NCI-H2171 (cell line): ENCODE data around the gene CMTM7.

Source experiments
- DNase-seq: peaks from one replicate; lab custom pipeline; 2025; lab: John Stamatoyannopoulos, UW

The CMTM7 gene

DNA sequence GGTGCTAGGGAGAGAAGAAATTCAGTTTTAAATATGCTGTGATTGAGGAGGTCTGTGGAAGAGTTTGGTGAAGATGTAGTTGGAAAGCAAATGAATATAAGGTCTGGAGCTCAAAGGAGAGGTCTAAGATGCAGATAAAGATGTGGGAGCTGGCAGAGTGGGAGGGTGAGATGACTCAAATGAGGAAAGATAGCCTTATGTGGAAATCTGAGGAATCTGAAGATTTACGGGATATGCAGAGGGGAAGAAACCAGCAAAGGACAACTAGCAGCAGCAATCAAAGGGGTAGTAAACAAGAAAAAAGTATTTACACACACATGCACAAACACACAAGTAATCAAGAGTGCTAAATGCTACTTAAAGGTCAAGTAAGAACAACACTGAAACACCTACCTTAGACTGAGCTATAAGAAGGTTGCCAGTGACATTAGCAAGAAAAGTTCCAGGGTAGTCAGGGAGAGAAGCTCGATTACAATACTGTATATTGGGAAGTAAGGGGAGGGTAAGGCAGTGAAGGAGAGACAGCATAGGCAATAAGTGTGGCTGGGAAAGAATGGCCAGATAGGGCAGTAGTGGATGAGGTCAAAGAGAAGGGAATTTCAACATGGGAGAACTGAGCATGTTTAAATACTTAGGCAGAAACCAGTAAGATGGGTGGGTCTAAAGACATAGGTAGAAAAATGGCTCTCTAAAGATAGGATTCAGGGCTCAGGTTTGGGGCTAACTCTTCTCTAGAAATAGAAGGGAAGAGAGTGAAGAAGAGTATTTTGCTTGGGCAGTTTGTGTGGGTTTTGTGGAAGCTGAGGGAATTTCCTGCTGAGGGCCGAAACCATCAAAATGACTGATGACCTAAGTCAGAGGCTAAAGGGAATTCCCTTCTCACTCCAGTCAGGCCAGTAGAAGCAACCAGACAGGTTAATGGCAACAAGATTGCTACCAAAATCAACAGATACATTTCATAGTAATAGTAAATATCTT lies 102.1 kb downstream of the CMTM7 start:
- DNase-seq, result no peak

DNA sequence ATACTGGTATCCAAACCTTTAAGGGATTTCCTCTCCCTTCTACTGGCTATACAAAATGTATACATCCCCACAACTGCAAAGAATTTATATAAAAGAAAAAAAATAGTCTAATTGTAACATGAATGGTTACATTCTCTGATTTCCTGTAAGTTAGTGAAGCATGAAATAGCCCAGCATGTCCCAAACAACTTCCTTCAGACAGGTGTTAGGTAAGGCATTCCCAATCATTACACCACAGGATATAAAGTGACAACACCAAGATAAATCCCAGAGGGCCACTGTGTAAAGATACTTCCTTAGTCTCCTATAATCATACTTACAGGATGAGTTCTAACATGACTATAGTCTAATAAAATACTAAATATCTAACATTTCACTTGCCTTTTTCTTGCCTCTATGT lies 103.4 kb downstream of the CMTM7 start:
- DNase-seq, result no peak

DNA sequence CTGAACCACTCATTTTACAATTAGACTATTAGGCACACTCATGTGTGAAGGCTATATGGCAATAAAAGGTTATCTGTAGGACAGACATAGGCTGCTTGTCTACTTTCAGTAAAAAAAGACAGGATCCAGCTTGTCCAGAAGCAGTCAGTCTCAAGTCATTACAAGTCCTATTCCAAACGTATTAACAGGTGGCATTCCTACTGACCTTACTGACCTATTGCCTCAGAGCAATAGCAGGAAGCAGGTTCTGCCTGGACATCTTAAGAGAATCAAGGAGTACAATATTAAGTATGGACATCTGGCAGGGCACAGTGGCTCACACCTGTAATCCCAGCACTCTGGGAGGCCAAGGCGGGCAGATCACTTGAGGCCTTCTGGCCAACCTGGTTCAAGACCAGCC lies 104.0 kb downstream of the CMTM7 start:
- no peak for DNase-seq

DNA sequence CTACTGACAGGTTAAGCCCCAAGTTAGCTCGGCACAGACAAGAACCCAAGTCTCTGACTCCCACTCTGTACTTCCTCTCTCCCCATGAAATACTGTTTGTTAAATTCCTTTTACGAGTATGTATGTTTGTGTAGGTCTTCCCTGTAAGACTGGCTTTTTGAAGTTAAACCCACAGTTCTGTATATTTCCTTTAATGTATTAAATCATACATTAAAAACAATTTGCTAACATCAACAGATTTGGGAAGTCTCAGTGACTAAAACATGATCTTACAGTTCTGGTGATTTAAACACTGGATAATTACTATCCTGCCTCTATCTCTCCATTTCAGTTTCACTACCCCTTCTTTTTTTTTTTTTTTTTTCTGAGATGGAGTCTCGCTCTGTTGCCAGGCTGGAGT lies 106.6 kb downstream of the CMTM7 start:
- DNase-seq, result no peak

DNA sequence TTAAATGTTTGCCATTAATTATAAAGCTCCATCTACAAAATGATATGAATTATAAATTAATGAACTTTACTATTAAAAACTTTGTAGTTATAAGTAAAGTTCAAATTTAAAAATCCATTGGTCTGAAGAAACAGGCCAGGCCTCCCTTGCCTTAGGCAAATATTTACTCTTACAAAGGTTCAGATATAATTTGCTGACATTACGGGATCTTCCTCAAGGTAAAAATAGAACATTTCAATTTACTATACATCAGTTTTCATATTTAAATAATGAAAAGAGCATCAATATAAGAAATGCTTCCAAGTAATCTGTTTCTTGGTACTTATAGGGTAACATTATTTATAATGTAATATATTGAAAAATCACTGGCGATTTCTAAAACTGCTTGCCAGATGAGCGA lies 107.3 kb downstream of the CMTM7 start:
- no peak for DNase-seq

DNA sequence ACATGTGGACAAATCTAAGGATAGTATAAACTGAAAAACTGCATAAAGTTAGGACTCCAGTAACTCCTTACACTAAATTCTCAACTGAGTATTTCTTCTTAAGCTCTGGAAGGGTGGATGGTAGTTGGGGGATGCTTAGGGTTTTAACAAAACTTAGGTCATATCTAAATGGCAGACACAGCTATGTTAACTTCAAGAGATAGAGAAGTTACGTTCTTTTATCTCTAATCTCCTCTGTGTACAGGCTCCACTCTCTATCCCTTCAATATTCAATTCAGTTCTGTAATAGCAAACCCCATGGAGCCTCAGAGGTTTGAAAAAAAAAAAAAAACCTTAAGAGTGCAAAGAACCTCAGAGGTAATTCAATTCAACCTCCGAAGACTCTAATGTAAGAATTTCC lies 107.9 kb downstream of the CMTM7 start:
- no peak for DNase-seq

DNA sequence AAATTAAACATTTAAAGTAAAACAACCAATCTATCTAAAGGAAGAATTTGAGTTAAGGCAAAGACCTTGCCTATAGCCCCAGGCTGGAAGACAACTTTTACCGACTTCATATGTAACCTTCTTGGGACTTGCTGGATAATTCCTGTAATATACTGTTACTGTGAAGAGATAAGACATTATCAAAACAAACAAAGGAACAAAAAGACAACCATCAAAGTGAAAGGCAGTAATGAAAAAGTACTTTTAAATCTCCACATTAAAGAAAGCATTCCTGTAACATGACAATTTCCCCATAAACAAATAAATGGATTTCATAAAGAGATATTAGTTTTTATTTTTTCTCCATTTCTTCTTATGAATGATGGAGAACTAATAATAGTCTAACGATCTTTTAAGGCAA lies 108.6 kb downstream of the CMTM7 start:
- no peak for DNase-seq

DNA sequence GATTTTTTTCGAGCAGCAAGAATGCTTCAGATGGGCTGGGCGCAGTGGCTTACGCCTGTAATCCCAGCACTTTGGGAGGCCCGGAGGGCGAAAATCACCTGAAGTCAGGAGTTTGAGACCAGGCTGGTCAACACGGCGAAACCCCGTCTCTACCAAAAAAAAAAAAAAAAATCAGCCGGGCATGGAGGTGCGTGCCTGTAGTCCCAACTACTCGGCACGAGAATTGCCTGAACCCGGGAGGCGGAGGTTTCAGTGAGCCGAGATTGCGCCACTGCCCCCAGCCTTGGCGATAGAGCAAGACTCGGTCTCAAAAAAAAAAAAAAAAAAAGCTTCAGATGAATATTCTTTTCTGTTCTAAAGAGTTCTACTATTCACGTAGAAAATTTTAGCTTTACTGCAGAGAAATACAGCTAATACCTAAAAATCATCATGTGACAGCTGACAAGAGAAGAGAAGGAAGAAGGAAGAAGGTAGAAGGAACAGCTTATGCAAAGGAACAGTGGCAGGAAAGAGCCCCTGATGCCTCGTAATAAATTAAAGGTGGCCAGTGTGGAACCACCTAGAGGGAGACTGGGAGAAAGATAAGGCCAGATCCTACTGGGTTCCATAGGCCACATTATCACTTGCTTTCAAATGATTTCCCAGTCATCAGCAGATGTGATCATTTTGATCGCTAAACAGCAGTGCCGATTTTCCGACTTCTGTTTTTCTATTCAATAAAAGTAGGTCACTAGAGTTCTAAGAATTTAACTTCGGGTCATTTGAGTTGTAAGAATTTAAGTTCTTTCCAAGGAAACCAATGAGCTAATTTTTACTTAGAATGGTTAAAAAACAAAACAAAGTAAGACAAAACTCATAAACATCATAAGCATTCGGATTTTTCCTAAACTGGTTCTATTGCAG lies 109.5 kb downstream of the CMTM7 start:
- no peak for DNase-seq

DNA sequence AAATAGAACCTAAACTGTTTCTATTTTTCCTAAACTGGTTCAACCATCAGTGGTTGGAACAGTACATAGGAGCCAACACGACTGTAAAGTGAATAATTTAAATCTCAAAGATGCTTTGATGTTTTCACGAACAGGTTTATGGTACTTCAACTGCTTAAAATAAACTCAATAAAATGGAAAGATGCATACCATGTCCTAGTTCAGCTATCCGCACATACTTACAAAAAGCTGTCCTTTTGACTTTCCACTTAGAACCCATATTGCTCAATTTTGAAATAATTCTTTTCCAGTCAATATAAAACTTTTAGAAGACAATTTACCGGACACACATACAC lies 110.1 kb downstream of the CMTM7 start:
- DNase-seq, result no peak

DNA sequence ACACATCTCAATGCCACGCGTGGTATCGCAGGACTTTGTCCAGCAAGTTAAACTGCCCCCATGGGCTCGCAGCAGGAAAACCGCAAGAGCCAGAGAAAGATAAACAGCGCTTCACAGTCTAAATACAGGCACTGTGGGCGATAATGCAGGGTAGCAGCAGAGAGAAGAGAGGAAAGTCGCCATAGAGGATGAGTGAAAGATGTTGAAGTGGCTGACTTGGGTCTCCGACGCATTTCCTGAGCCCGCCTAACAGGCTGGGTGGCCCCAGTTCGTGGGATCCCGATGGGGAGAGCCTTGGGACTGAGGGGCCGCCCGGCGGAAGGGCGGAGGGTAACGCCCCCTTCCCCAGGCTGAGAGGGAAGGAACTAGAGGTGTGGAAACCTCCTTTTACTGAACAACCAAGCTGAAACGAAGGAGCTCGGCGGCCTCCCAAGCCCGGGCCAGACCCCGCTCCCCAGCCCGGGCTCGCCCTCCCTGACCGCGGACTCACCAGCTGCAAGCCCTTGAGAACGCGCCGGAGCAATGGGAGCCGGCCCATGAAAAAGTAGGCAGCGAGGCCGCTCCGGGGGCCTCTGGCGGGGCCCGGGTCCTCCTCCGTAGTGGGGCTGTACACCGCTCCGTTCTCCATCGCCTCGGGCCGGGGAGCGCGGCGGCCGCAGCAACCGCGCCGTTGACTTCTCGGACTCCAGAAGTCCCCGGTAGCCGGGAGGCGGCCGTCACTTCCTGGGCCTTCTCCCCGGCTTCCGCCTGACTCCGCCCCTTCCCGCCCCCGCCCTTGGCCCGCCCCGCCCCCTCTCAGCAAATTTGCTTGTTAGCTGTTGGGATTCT lies 110.7 kb downstream of the CMTM7 start, which contains the start of gene CMTM6:
Gene CMTM6, minus strand, starts transcription at position 735 of the 828 bp plus-strand sequence. Its CDS starts 107 bp downstream, at position 628.
- DNase-seq, result peak; percentile 29

DNA sequence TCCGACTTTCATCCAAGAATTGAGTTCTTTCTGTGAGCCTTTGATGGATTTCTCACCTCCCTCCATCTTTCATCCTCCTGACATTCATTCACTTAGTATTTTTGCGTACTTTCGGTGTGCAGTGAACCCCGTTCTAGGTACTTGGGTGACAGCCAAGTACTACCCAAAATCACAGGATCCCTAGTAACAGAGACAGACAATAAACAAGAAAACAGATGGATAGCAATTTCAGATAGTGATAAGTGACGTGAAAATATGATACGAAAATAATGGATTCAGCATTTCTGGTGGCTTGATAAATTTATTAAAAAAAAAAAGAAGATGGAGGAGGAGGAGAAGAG lies 111.3 kb downstream of the CMTM7 start:
- DNase-seq, result no peak
